ENCODE data around the gene LAMC2. TPM values are rescaled to one million over a fixed set of nuclear protein-coding genes. Genes with fewer than 3 reads are reported as not detected.
A peak's percentile ranks its signal among the peaks of the same experiment; 100 is the strongest.

LAMC2 gene
- polyA plus RNA-seq (2013) = not detected

DNA sequence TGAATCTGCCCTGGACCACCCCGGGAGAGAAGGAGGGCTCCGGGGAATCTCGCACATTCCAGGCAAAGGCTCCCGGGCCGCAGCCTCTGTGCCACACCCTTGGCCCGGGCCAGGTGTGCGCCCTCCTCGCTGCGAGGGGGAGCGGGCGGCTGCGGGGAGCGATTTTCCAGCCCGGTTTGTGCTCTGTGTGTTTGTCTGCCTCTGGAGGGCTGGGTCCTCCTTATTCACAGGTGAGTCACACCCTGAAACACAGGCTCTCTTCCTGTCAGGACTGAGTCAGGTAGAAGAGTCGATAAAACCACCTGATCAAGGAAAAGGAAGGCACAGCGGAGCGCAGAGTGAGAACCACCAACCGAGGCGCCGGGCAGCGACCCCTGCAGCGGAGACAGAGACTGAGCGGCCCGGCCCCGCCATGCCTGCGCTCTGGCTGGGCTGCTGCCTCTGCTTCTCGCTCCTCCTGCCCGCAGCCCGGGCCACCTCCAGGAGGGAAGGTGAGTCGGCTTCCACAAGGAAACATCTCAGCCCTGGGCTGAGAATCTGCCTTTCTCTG is at the start of gene LAMC2:
LAMC2 (plus strand) TSS at position 324 of the 550 bp plus-strand sequence; CDS start at position 413, 89 bp downstream.
- peaks cover 2 to 35% (median 11%) of the 10 kb centered on the region in 5 experiments for H3K27me3 ChIP-seq (replicated peaks in 2 of 5; ENCODE audit: control insufficient read depth in 4 of 5, insufficient read depth in 5 of 5, low read length in 4 of 5)
- ChIA-PET CTCF (no interaction called here), POLR2A (no interaction called here)
- peak within 1 kb of the TSS in 5 of 7 experiments; percentile 37 to 73 (median 53) for H3K4me3 ChIP-seq (ENCODE audit: control insufficient read depth in 1 of 7, extremely low read depth in 1 of 7, insufficient read depth in 4 of 7, low read depth in 2 of 7, low read length in 6 of 7)
- peak; percentile 27 to 55 (median 34) for DNase-seq
- H3K27ac ChIP-seq (ENCODE audit: insufficient read depth in 1 of 2, low read depth in 1 of 2, low read length in 2 of 2, poor library complexity in 1 of 2, severe bottlenecking in 2 of 2) = no peak within 1 kb of the TSS
- H3K9me3 ChIP-seq (ENCODE audit: control extremely low read depth in 1 of 5, control insufficient read depth in 4 of 5, insufficient read depth in 2 of 5, low read depth in 1 of 5, low read length in 4 of 5) = no peaks in the 10 kb centered on the region
- no peaks in the 10 kb centered on the region for H3K36me3 ChIP-seq (ENCODE audit: control insufficient read depth in 4 of 4, insufficient read depth in 4 of 4, low read length in 3 of 4)
- WGBS (ENCODE audit: insufficient coverage) = 5% methylated on average over 24 of the region's 30 CpGs
- H3K4me1 ChIP-seq (ENCODE audit: control extremely low read depth in 1 of 4, control insufficient read depth in 4 of 4, insufficient read depth in 4 of 4, low read length in 3 of 4) = peaks cover 0 to 8% (median 4%) of the 10 kb centered on the region in 4 experiments

DNA sequence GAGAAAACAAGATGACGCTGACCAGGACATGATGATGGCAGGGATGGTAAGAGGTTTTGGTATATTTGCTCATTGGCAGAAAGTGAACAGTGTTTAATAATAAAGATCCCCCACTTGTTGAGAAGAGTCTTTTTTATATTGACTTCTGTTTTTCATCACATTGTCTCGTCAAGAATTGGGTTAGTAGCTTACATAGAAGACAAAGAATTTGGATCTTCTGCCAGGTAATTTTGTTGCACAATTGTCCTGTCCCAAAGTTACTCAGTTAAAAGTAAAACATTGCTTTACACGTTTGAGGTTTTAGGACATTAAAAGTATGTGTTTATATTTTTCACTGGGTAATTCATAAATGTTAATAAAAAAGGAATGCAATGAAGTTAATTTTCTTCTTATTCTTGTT is 48.3 kb upstream of the LAMC2 start:
- ChIA-PET CTCF (no interaction called here), POLR2A (no interaction called here)
- H3K27ac ChIP-seq (ENCODE audit: insufficient read depth in 1 of 2, low read depth in 1 of 2, low read length in 2 of 2, poor library complexity in 1 of 2, severe bottlenecking in 2 of 2) = no peak overlapping the region
- H3K27me3 ChIP-seq (replicated peaks in 2 of 5; ENCODE audit: control insufficient read depth in 4 of 5, insufficient read depth in 5 of 5, low read length in 4 of 5) = no peaks in the 10 kb centered on the region
- 100% methylated on average over 2 of the region's 3 CpGs for WGBS (ENCODE audit: insufficient coverage)
- no peak for DNase-seq
- peaks cover 0 to 5% (median 0%) of the 10 kb centered on the region in 4 experiments for H3K4me1 ChIP-seq (ENCODE audit: control extremely low read depth in 1 of 4, control insufficient read depth in 4 of 4, insufficient read depth in 4 of 4, low read length in 3 of 4)
- no peaks in the 10 kb centered on the region for H3K9me3 ChIP-seq (ENCODE audit: control extremely low read depth in 1 of 5, control insufficient read depth in 4 of 5, insufficient read depth in 2 of 5, low read depth in 1 of 5, low read length in 4 of 5)
- H3K4me3 ChIP-seq (ENCODE audit: control insufficient read depth in 1 of 7, extremely low read depth in 1 of 7, insufficient read depth in 4 of 7, low read depth in 2 of 7, low read length in 6 of 7) = no peak overlapping the region
- H3K36me3 ChIP-seq (ENCODE audit: control insufficient read depth in 4 of 4, insufficient read depth in 4 of 4, low read length in 3 of 4) = peaks cover 5 to 40% (median 13%) of the 10 kb centered on the region in 4 experiments

DNA sequence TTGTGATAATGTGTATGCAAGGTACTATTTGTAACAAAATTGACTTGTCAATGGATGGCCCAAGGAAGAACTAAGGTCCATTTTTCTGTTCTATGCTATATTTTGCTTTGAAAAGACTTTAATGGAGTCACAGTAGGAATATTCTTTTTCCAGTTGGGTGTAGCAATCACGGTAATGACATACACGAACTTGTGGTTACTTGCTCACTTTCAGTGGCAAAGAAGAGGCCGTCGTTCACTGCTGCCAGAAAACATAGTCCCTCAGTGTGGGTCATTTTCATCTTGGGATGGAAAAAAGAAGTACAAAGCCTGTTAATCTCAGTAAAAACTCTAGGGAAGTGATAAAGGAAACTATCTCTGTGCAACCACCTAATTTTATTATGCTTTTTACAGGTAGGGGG is 47.8 kb upstream of the LAMC2 start:
- Histone ChIP-seq H3K4me3 (ENCODE audit: control insufficient read depth in 1 of 7, extremely low read depth in 1 of 7, insufficient read depth in 4 of 7, low read depth in 2 of 7, low read length in 6 of 7) (no peak overlapping the region), H3K27ac (ENCODE audit: insufficient read depth in 1 of 2, low read depth in 1 of 2, low read length in 2 of 2, poor library complexity in 1 of 2, severe bottlenecking in 2 of 2) (no peak overlapping the region), H3K9me3 (ENCODE audit: control extremely low read depth in 1 of 5, control insufficient read depth in 4 of 5, insufficient read depth in 2 of 5, low read depth in 1 of 5, low read length in 4 of 5) (no peaks in the 10 kb centered on the region), H3K36me3 (ENCODE audit: control insufficient read depth in 4 of 4, insufficient read depth in 4 of 4, low read length in 3 of 4) (peaks cover 4 to 42% (median 12%) of the 10 kb centered on the region in 4 experiments), H3K27me3 (replicated peaks in 2 of 5; ENCODE audit: control insufficient read depth in 4 of 5, insufficient read depth in 5 of 5, low read length in 4 of 5) (no peaks in the 10 kb centered on the region), H3K4me1 (ENCODE audit: control extremely low read depth in 1 of 4, control insufficient read depth in 4 of 4, insufficient read depth in 4 of 4, low read length in 3 of 4) (peaks cover 0 to 5% (median 0%) of the 10 kb centered on the region in 4 experiments)
- POLR2A ChIA-PET = no interaction called here
- no peak for DNase-seq
- CTCF ChIA-PET = no interaction called here
- 75% methylated on average over 4 of the region's 4 CpGs for WGBS (ENCODE audit: insufficient coverage)

DNA sequence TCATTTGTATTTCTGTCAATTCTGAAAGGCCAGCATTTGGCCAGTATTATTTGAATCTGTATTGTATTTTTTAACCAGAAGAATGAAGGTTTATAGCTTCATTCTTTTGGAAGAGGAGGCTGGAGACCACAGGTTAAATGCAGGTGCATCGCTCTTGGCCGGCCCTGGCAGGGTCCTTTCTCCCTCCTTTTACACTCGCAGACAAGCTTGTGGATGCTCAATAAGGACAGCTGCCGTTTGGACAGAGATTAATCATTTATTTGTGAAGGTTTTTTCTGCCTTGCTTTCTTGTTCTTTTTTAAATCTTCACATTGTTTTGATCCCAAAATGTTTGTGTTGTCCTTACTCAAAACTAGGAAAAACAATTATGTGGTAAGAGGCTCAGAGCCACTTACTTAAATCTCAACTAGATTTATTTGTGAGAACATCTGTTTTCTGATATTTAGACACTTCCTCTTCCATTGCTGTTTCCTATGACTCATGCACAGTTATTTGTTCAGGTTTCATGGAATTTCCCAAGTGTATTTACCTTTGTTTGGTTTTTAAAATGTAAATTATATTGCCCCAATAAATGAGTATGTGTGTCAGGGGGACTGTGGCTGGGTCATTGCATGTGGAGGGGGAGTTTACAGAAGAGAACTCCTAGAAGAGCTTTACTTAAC is 46.7 kb upstream of the LAMC2 start:
- peaks cover 0 to 35% (median 8%) of the 10 kb centered on the region in 4 experiments for H3K36me3 ChIP-seq (ENCODE audit: control insufficient read depth in 4 of 4, insufficient read depth in 4 of 4, low read length in 3 of 4)
- no peaks in the 10 kb centered on the region for H3K9me3 ChIP-seq (ENCODE audit: control extremely low read depth in 1 of 5, control insufficient read depth in 4 of 5, insufficient read depth in 2 of 5, low read depth in 1 of 5, low read length in 4 of 5)
- POLR2A ChIA-PET = no interaction called here
- H3K27me3 ChIP-seq (replicated peaks in 2 of 5; ENCODE audit: control insufficient read depth in 4 of 5, insufficient read depth in 5 of 5, low read length in 4 of 5) = no peaks in the 10 kb centered on the region
- peaks cover 0 to 5% (median 0%) of the 10 kb centered on the region in 4 experiments for H3K4me1 ChIP-seq (ENCODE audit: control extremely low read depth in 1 of 4, control insufficient read depth in 4 of 4, insufficient read depth in 4 of 4, low read length in 3 of 4)
- WGBS (ENCODE audit: insufficient coverage) = 100% methylated on average over 2 of the region's 4 CpGs
- CTCF ChIA-PET = no interaction called here
- DNase-seq = peak in 2 of 3 donors; percentile 37 to 53
- no peak overlapping the region for H3K4me3 ChIP-seq (ENCODE audit: control insufficient read depth in 1 of 7, extremely low read depth in 1 of 7, insufficient read depth in 4 of 7, low read depth in 2 of 7, low read length in 6 of 7)
- no peak overlapping the region for H3K27ac ChIP-seq (ENCODE audit: insufficient read depth in 1 of 2, low read depth in 1 of 2, low read length in 2 of 2, poor library complexity in 1 of 2, severe bottlenecking in 2 of 2)

DNA sequence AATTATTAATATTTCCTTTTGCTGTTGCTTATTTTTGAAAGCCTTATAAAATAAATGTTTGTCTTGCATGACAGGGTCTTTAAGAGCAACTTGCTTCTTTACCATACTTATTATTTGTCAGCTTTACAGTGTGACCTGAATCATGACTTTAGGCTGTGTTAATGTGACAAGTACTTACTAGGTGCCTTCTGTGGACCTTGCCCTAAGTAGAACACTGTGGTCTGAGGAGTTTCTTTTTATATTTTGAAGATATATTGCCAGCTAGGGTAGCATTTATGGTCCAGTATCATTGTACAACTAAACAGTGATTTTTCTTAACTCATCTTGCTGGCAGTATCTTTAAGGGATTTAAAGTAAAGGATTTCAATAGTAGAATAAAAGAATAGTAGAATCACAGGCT is 45.4 kb upstream of the LAMC2 start:
- Histone ChIP-seq H3K4me1 (ENCODE audit: control extremely low read depth in 1 of 4, control insufficient read depth in 4 of 4, insufficient read depth in 4 of 4, low read length in 3 of 4) (peaks cover 0 to 5% (median 0%) of the 10 kb centered on the region in 4 experiments), H3K36me3 (ENCODE audit: control insufficient read depth in 4 of 4, insufficient read depth in 4 of 4, low read length in 3 of 4) (peaks cover 0 to 28% (median 5%) of the 10 kb centered on the region in 4 experiments), H3K27me3 (replicated peaks in 2 of 5; ENCODE audit: control insufficient read depth in 4 of 5, insufficient read depth in 5 of 5, low read length in 4 of 5) (no peaks in the 10 kb centered on the region), H3K9me3 (ENCODE audit: control extremely low read depth in 1 of 5, control insufficient read depth in 4 of 5, insufficient read depth in 2 of 5, low read depth in 1 of 5, low read length in 4 of 5) (no peaks in the 10 kb centered on the region), H3K4me3 (ENCODE audit: control insufficient read depth in 1 of 7, extremely low read depth in 1 of 7, insufficient read depth in 4 of 7, low read depth in 2 of 7, low read length in 6 of 7) (no peak overlapping the region), H3K27ac (ENCODE audit: insufficient read depth in 1 of 2, low read depth in 1 of 2, low read length in 2 of 2, poor library complexity in 1 of 2, severe bottlenecking in 2 of 2) (no peak overlapping the region)
- DNase-seq = no peak
- CTCF ChIA-PET = no interaction called here
- POLR2A ChIA-PET = no interaction called here

DNA sequence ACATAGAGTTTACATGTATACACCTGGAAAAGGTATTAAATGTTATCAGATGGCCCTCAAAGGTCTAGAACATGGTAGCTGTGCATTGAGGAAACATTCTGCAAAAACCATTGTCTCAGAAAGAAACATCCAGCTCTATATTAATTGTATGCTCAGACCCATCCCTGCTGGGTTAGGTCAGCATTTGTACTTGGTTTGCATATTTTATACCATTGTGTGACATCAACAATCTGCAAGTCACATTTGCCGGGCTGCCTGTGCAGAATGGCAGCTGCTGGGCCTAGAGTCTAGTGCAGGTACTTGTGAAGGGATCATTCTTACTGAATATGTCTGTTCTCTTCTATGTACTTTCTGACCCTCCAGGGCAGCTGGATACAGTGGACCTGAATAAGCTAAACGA is 43.9 kb upstream of the LAMC2 start:
- WGBS (ENCODE audit: insufficient coverage) = 100% methylated on average over 1 of the region's 2 CpGs
- Histone ChIP-seq H3K36me3 (ENCODE audit: control insufficient read depth in 4 of 4, insufficient read depth in 4 of 4, low read length in 3 of 4) (peaks cover 0 to 22% (median 2%) of the 10 kb centered on the region in 4 experiments), H3K4me3 (ENCODE audit: control insufficient read depth in 1 of 7, extremely low read depth in 1 of 7, insufficient read depth in 4 of 7, low read depth in 2 of 7, low read length in 6 of 7) (no peak overlapping the region), H3K27me3 (replicated peaks in 2 of 5; ENCODE audit: control insufficient read depth in 4 of 5, insufficient read depth in 5 of 5, low read length in 4 of 5) (no peaks in the 10 kb centered on the region), H3K27ac (ENCODE audit: insufficient read depth in 1 of 2, low read depth in 1 of 2, low read length in 2 of 2, poor library complexity in 1 of 2, severe bottlenecking in 2 of 2) (no peak overlapping the region), H3K4me1 (ENCODE audit: control extremely low read depth in 1 of 4, control insufficient read depth in 4 of 4, insufficient read depth in 4 of 4, low read length in 3 of 4) (peaks cover 0 to 5% (median 0%) of the 10 kb centered on the region in 4 experiments), H3K9me3 (ENCODE audit: control extremely low read depth in 1 of 5, control insufficient read depth in 4 of 5, insufficient read depth in 2 of 5, low read depth in 1 of 5, low read length in 4 of 5) (no peaks in the 10 kb centered on the region)
- POLR2A ChIA-PET = no interaction called here
- CTCF ChIA-PET = no interaction called here
- DNase-seq = no peak

DNA sequence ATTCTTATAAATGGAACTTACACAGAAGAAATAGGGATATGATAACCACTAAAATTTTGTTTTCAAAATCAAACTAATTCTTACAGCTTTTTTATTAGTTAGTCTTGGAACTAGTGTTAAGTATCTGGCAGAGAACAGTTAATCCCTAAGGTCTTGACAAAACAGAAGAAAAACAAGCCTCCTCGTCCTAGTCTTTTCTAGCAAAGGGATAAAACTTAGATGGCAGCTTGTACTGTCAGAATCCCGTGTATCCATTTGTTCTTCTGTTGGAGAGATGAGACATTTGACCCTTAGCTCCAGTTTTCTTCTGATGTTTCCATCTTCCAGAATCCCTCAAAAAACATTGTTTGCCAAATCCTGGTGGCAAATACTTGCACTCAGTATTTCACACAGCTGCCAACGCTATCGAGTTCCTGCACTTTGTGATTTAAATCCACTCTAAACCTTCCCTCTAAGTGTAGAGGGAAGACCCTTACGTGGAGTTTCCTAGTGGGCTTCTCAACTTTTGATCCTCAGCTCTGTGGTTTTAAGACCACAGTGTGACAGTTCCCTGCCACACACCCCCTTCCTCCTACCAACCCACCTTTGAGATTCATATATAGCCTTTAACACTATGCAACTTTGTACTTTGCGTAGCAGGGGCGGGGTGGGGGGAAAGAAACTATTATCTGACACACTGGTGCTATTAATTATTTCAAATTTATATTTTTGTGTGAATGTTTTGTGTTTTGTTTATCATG is 42.3 kb upstream of the LAMC2 start:
- no peak overlapping the region for H3K4me3 ChIP-seq (ENCODE audit: control insufficient read depth in 1 of 7, extremely low read depth in 1 of 7, insufficient read depth in 4 of 7, low read depth in 2 of 7, low read length in 6 of 7)
- peaks cover 0 to 5% (median 0%) of the 10 kb centered on the region in 4 experiments for H3K4me1 ChIP-seq (ENCODE audit: control extremely low read depth in 1 of 4, control insufficient read depth in 4 of 4, insufficient read depth in 4 of 4, low read length in 3 of 4)
- 93% methylated on average over 3 of the region's 7 CpGs for WGBS (ENCODE audit: insufficient coverage)
- DNase-seq = no peak
- POLR2A ChIA-PET = no interaction called here
- no peak overlapping the region for H3K27ac ChIP-seq (ENCODE audit: insufficient read depth in 1 of 2, low read depth in 1 of 2, low read length in 2 of 2, poor library complexity in 1 of 2, severe bottlenecking in 2 of 2)
- peaks cover 0 to 12% (median 2%) of the 10 kb centered on the region in 4 experiments for H3K36me3 ChIP-seq (ENCODE audit: control insufficient read depth in 4 of 4, insufficient read depth in 4 of 4, low read length in 3 of 4)
- peaks cover 0 to 1% (median 0%) of the 10 kb centered on the region in 5 experiments for H3K27me3 ChIP-seq (replicated peaks in 2 of 5; ENCODE audit: control insufficient read depth in 4 of 5, insufficient read depth in 5 of 5, low read length in 4 of 5)
- CTCF ChIA-PET = no interaction called here
- no peaks in the 10 kb centered on the region for H3K9me3 ChIP-seq (ENCODE audit: control extremely low read depth in 1 of 5, control insufficient read depth in 4 of 5, insufficient read depth in 2 of 5, low read depth in 1 of 5, low read length in 4 of 5)

Data from common myeloid progenitor, CD34-positive (primary cell).